Measurements from ENCODE around the gene KIF9.
"Not testable (repeated sequence)": the region's sequence is repeated elsewhere in the genome, so short reads cannot be mapped to it uniquely, and the experiment has no call there.

The KIF9 gene

GRCh38 chr3:47193871-47194859, 88.4 kb downstream of the KIF9 start:
- Mint-ChIP-seq H3K9me3 (no peaks in the 10 kb centered on the region), H3K27me3 (no peaks in the 10 kb centered on the region), H3K4me1 (no peaks in the 10 kb centered on the region), H3K27ac (no peak overlapping the region), H3K4me3 (no peak overlapping the region)
- ATAC-seq, result no peak
- DNase-seq, result no peak

DNA sequence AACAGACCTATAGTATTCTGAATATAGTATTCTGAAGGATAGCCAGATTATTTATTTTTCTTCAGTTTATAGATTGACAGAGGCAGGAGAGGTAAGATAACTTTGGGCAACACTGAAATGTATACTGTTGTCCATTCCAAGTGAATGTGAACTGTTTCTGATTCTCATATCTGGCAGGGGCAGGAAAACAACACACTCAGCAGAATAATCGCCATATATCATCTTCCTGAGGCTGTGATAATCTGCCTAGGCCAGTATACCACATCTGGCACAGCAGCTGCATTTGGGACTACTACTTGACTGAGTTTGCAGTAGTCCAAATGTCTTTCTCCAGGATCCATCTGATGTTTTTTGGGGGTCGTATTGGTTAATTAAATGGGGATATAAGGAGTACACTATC, 96.3 kb downstream of the KIF9 start:
- DNase-seq, result no peak
- Mint-ChIP-seq H3K27ac (no peak overlapping the region), H3K4me3 (no peak overlapping the region), H3K27me3 (no peaks in the 10 kb centered on the region), H3K9me3 (no peaks in the 10 kb centered on the region), H3K4me1 (no peaks in the 10 kb centered on the region)
- no peak for ATAC-seq

GRCh38 chr3:47181685-47182084, 100.9 kb downstream of the KIF9 start:
- not testable (repeated sequence) for H3K9me3 Mint-ChIP-seq, ATAC-seq, H3K27me3 Mint-ChIP-seq, DNase-seq, H3K4me3 Mint-ChIP-seq, H3K4me1 Mint-ChIP-seq, H3K27ac Mint-ChIP-seq

- H3K4me1 Mint-ChIP-seq, DNase-seq, H3K4me3 Mint-ChIP-seq, ATAC-seq, H3K27ac Mint-ChIP-seq, H3K9me3 Mint-ChIP-seq, H3K27me3 Mint-ChIP-seq: not testable (repeated sequence)
These were observed 102.6 kb downstream of the KIF9 start for GRCh38 chr3:47180011-47180410.
